ENCODE data around the gene KCNF1.

GRCh38 chr2:10878268-10878915, 33.3 kb upstream of the KCNF1 start:
- TF ChIP-seq, protein P1, sequence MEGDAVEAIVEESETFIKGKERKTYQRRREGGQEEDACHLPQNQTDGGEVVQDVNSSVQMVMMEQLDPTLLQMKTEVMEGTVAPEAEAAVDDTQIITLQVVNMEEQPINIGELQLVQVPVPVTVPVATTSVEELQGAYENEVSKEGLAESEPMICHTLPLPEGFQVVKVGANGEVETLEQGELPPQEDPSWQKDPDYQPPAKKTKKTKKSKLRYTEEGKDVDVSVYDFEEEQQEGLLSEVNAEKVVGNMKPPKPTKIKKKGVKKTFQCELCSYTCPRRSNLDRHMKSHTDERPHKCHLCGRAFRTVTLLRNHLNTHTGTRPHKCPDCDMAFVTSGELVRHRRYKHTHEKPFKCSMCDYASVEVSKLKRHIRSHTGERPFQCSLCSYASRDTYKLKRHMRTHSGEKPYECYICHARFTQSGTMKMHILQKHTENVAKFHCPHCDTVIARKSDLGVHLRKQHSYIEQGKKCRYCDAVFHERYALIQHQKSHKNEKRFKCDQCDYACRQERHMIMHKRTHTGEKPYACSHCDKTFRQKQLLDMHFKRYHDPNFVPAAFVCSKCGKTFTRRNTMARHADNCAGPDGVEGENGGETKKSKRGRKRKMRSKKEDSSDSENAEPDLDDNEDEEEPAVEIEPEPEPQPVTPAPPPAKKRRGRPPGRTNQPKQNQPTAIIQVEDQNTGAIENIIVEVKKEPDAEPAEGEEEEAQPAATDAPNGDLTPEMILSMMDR (IDR thresholded peaks at IDR 0.05; ENCODE audit: poor library complexity): no peak
- no peak for TF ChIP-seq EZH2 (IDR thresholded peaks at IDR 0.05; ENCODE audit: borderline replicate concordance)
